Lower leg skin (tissue), 4 donors: ENCODE results near the gene RGPD8. TPM values are rescaled to one million over a fixed set of nuclear protein-coding genes. Genes with fewer than 3 reads are reported as not detected.

Source experiments
- DNase-seq, 2 donors: peaks; one replicate each; pipeline ENCODE4 v3.0.0-alpha.2; 2019; ENCODE audit warnings: low spot score in 2 of 2
- H3K4me3 ChIP-seq: fragments of 200-600 bp; sonication (generic); 2 replicates; pipeline ENCODE4 v1.5.1; 2017; ENCODE audit warnings: mild to moderate bottlenecking, low read depth; ENCODE audit not compliant: poor library complexity, severe bottlenecking
- CTCF ChIP-seq, 3 donors: fragments of 450-650 bp; IDR thresholded peaks; one replicate each; pipeline ENCODE4 v1.5.1; 2016; ENCODE audit warnings: antibody characterized with exemption in 3 of 3, mild to moderate bottlenecking in 3 of 3, moderate library complexity in 2 of 3
- POLR2A ChIP-seq, 2 donors: fragments of 450-650 bp; IDR thresholded peaks; one replicate each; pipeline ENCODE4 v1.6.1; 2016 to 2017; ENCODE audit warnings: antibody characterized with exemption in 2 of 2, mild to moderate bottlenecking in 1 of 2, moderate library complexity in 1 of 2
- WGBS, 2 donors: methylation state at CpG; one replicate each; pipeline ENCODE4 v1.1.5; 2018; 5-methylcytosine and 5-hydroxymethylcytosine counted together
- intact Hi-C: fragments of 100-400 bp; cut with DNase I; formaldehyde crosslinking; loops from one replicate; pipeline ENCODE4 v1.15.0; 2023; ENCODE audit warnings: low total_unique reads
- total RNA-seq, 4 donors: library from RNA; depleted of rRNA; stranded (reverse); fragments of >200 nt; gene quantifications; one replicate each; pipeline ENCODE4 v1.1.0, GENCODE V29; 2016

Gene RGPD8
- total RNA-seq, 4 donors from 2014 or later = 10.5 to 24.8 (median 12.8) TPM

GRCh38 chr2:112335600-112335999, 97.8 kb downstream of the RGPD8 start:
- WGBS, 2 donors = 87 to 90% methylated on average over 1 of the region's 1 CpG
- TF ChIP-seq POLR2A (IDR thresholded peaks at IDR 0.05) = no peak
- no peak for TF ChIP-seq CTCF (IDR thresholded peaks at IDR 0.05)

GRCh38 chr2:112332123-112332696, 101.2 kb downstream of the RGPD8 start:
- H3K4me3 ChIP-seq = no peak overlapping the region
- intact Hi-C loops = no loop called here
- DNase-seq = no peak
- 87 to 89% methylated on average over 5 of the region's 5 CpGs for WGBS, 2 donors
- TF ChIP-seq POLR2A (IDR thresholded peaks at IDR 0.05) (no peak), CTCF (IDR thresholded peaks at IDR 0.05) (no peak)

More at GRCh38 chr2:112335600-112335999, 97.8 kb downstream of the RGPD8 start:
- DNase-seq = no peak
- intact Hi-C loops = no loop called here
- H3K4me3 ChIP-seq = no peak overlapping the region

- intact Hi-C loops = no loop called here
- no peak for DNase-seq
- H3K4me3 ChIP-seq = no peak overlapping the region
- TF ChIP-seq CTCF (IDR thresholded peaks at IDR 0.05) = no peak
- no peak for TF ChIP-seq POLR2A (IDR thresholded peaks at IDR 0.05)
- WGBS, 2 donors = 86 to 96% methylated on average over 3 of the region's 3 CpGs
Measured at GRCh38 chr2:112322919-112323318, 110.5 kb downstream of the RGPD8 start.

- DNase-seq = no peak
- H3K4me3 ChIP-seq = no peak overlapping the region
- intact Hi-C loops = no loop called here
- 96 to 97% methylated on average over 3 of the region's 3 CpGs for WGBS, 2 donors
- TF ChIP-seq POLR2A (IDR thresholded peaks at IDR 0.05) = no peak
- TF ChIP-seq CTCF (IDR thresholded peaks at IDR 0.05) = no peak
Measured at GRCh38 chr2:112321375-112322320, 111.8 kb downstream of the RGPD8 start.

Other genes with a start within 250 kb of the RGPD8 start
- 10 to 100 TPM in 2 of 4 donors, 1 to 10 TPM in 2; 7.9 to 41.0 (median 12.4) TPM for gene ZC3H8, start 178.6 kb downstream of the RGPD8 start, total RNA-seq
- gene ZC3H6, start 158.0 kb downstream of the RGPD8 start, total RNA-seq = 10 to 100 TPM in 3 of 4 donors, 1 to 10 TPM in 1; 9.7 to 24.4 (median 12.6) TPM
- 10 to 100 TPM; 14.8 to 25.5 (median 21.2) TPM for gene TTL, start 48.5 kb upstream of the RGPD8 start, total RNA-seq
- gene POLR1B, start 108.8 kb upstream of the RGPD8 start, total RNA-seq = 10 to 100 TPM; 12.4 to 17.0 (median 16.1) TPM
- gene CHCHD5, start 151.0 kb upstream of the RGPD8 start, total RNA-seq = 10 to 100 TPM; 12.4 to 26.8 (median 24.1) TPM
- 10 to 100 TPM in 3 of 4 donors, 1 to 10 TPM in 1; 5.0 to 19.2 (median 12.4) TPM for gene SLC20A1, start 212.3 kb upstream of the RGPD8 start, total RNA-seq